Calu3 (cell line): ENCODE results near the gene TSPAN4. TPM values are rescaled to one million over a fixed set of nuclear protein-coding genes. Genes with fewer than 3 reads are reported as not detected.

Experiments
- BruUV-seq: library from RNA; stranded (reverse); fragments of 400-500 nt; replicated peaks from 2 replicates; lab custom pipeline; 2021; lab: Mats Ljungman, UMichigan
- CTCF ChIA-PET: fragments of 300-600 bp; sonication (Branson Sonifier 250); formaldehyde crosslinking; loops from one replicate; lab custom pipeline; 2022; ENCODE audit warnings: antibody characterized with exemption; lab: Charles Lee
- DNase-seq: peaks from one replicate; pipeline ENCODE4 v3.0.0; 2022
- H3K27ac Mint-ChIP-seq: one replicate; pipeline ENCODE4 v1.8.0; 2022; ENCODE audit warnings: mixed read lengths; ENCODE audit not compliant: unreplicated experiment
- H3K27me3 Mint-ChIP-seq: one replicate; pipeline ENCODE4 v1.8.0; 2022; ENCODE audit warnings: mixed read lengths; ENCODE audit not compliant: unreplicated experiment
- H3K36me3 Mint-ChIP-seq: one replicate; pipeline ENCODE4 v1.8.0; 2022; ENCODE audit warnings: mild to moderate bottlenecking, moderate library complexity, mixed read lengths; ENCODE audit not compliant: insufficient read depth, unreplicated experiment
- H3K4me1 Mint-ChIP-seq: one replicate; pipeline ENCODE4 v1.8.0; 2022; ENCODE audit warnings: mild to moderate bottlenecking, low read depth, mixed read lengths; ENCODE audit not compliant: unreplicated experiment
- H3K4me3 Mint-ChIP-seq: one replicate; pipeline ENCODE4 v1.8.0; 2022; ENCODE audit warnings: mild to moderate bottlenecking, low read depth, moderate library complexity, mixed read lengths; ENCODE audit not compliant: unreplicated experiment
- H3K9me3 Mint-ChIP-seq: one replicate; pipeline ENCODE4 v1.8.0; 2022; ENCODE audit warnings: low read depth, mixed read lengths; ENCODE audit not compliant: unreplicated experiment
- CTCF ChIP-seq: fragments of 200-600 bp; IDR thresholded peaks from one replicate; pipeline ENCODE4 v1.8.0; 2022; ENCODE audit warnings: antibody characterized with exemption; ENCODE audit not compliant: unreplicated experiment
- intact Hi-C: fragments of 100-400 bp; cut with micrococcal nuclease; formaldehyde crosslinking; loops from one replicate; pipeline ENCODE4 v1.10.0; 2022; ENCODE audit not compliant: unreplicated experiment
- total RNA-seq: library from RNA; stranded (reverse); gene quantifications from 2 replicates; pipeline ENCODE4 v1.2.3, GENCODE V29; 2022

The TSPAN4 gene
- total RNA-seq, 1 experiment from 2014 or later = 36.3 TPM

- no peak for TF ChIP-seq CTCF
- no peaks in the 10 kb centered on the region for H3K9me3 Mint-ChIP-seq
- DNase-seq = no peak
- H3K4me3 Mint-ChIP-seq = no peak overlapping the region
- CTCF ChIA-PET = no interaction called here
- intact Hi-C loops = no loop called here
- H3K4me1 Mint-ChIP-seq = no peaks in the 10 kb centered on the region
- H3K27me3 Mint-ChIP-seq = no peaks in the 10 kb centered on the region
- H3K36me3 Mint-ChIP-seq = peaks cover 18% of the 10 kb centered on the region
- BruUV-seq = no TSS peak
- no peak overlapping the region for H3K27ac Mint-ChIP-seq
Observed at GRCh38 chr11:913043-913442, 70.4 kb downstream of the TSPAN4 start.

GRCh38 chr11:914204-914603 is 71.6 kb downstream of the TSPAN4 start:
- no peaks in the 10 kb centered on the region for H3K9me3 Mint-ChIP-seq
- intact Hi-C loops = no loop called here
- no peak overlapping the region for H3K4me3 Mint-ChIP-seq
- peaks cover 18% of the 10 kb centered on the region for H3K36me3 Mint-ChIP-seq
- H3K27me3 Mint-ChIP-seq = no peaks in the 10 kb centered on the region
- DNase-seq = no peak
- no TSS peak for BruUV-seq
- no peak overlapping the region for H3K27ac Mint-ChIP-seq
- CTCF ChIA-PET = no interaction called here
- H3K4me1 Mint-ChIP-seq = no peaks in the 10 kb centered on the region
- no peak for TF ChIP-seq CTCF

GRCh38 chr11:914747-915501 is 72.3 kb downstream of the TSPAN4 start:
- Mint-ChIP-seq H3K27me3 (no peaks in the 10 kb centered on the region), H3K9me3 (no peaks in the 10 kb centered on the region), H3K27ac (no peak overlapping the region), H3K36me3 (peaks cover 18% of the 10 kb centered on the region), H3K4me1 (no peaks in the 10 kb centered on the region), H3K4me3 (no peak overlapping the region)
- CTCF ChIA-PET = no interaction called here
- intact Hi-C loops = no loop called here
- no peak for TF ChIP-seq CTCF
- no TSS peak for BruUV-seq
- no peak for DNase-seq

Other genes with a start within 250 kb of the TSPAN4 start
- 48.7 and 93.5 TPM in 2 replicates for gene IRF7, start 226.9 kb upstream of the TSPAN4 start, total RNA-seq
- gene CDHR5, start 217.9 kb upstream of the TSPAN4 start, total RNA-seq = 5.0 and 7.6 TPM in 2 replicates
- not detected in 2 replicates for gene SCT, start 215.7 kb upstream of the TSPAN4 start, total RNA-seq
- 1.3 TPM in 2 replicates for gene DRD4, start 205.6 kb upstream of the TSPAN4 start, total RNA-seq
- 57.0 and 59.0 TPM in 2 replicates for gene DEAF1, start 147.6 kb upstream of the TSPAN4 start, total RNA-seq
- gene TMEM80, start 147.0 kb upstream of the TSPAN4 start, total RNA-seq = 21.2 and 29.9 TPM in 2 replicates
- gene EPS8L2, start 136.6 kb upstream of the TSPAN4 start, total RNA-seq = 212 and 213 TPM in 2 replicates
- gene TALDO1, start 95.4 kb upstream of the TSPAN4 start, total RNA-seq = 359 and 379 TPM in 2 replicates
- 73.8 and 83.3 TPM in 2 replicates for gene GATD1, start 65.4 kb upstream of the TSPAN4 start, total RNA-seq
- gene CEND1, start 52.8 kb upstream of the TSPAN4 start, total RNA-seq = not detected in 2 replicates
- 44.5 and 53.6 TPM in 2 replicates for gene SLC25A22, start 44.6 kb upstream of the TSPAN4 start, total RNA-seq
- gene PIDD1, start 37.6 kb upstream of the TSPAN4 start, total RNA-seq = 15.9 and 16.3 TPM in 2 replicates
- gene RPLP2, start 32.9 kb upstream of the TSPAN4 start, total RNA-seq = 1,351 and 1,381 TPM in 2 replicates
- gene PNPLA2, start 23.9 kb upstream of the TSPAN4 start, total RNA-seq = 134 and 151 TPM in 2 replicates
- gene CRACR2B, start 14.9 kb upstream of the TSPAN4 start, total RNA-seq = 33.4 and 35.3 TPM in 2 replicates
- 472 and 482 TPM in 2 replicates for gene CD151, start 9.9 kb upstream of the TSPAN4 start, total RNA-seq
- 107 and 115 TPM in 2 replicates for gene POLR2L, start 323 bp upstream of the TSPAN4 start, total RNA-seq
- 134 and 150 TPM in 2 replicates for gene CHID1, start 68.0 kb downstream of the TSPAN4 start, total RNA-seq
- gene AP2A2, start 83.0 kb downstream of the TSPAN4 start, total RNA-seq = 82.9 and 92.9 TPM in 2 replicates
- 0.73 and 4.6 TPM in 2 replicates for gene MUC6, start 193.9 kb downstream of the TSPAN4 start, total RNA-seq
- gene MUC2, start 232.0 kb downstream of the TSPAN4 start, total RNA-seq = 0.05 TPM in 1 of 2 replicates, not detected in the other